NCI-H1092 treated with DMSO at 0.1 percent for 48 hours (cell line): ENCODE results near the gene WDR5.
A peak's percentile ranks its signal among the peaks of the same experiment; 100 is the strongest.
"Not testable (repeated sequence)": the region's sequence is repeated elsewhere in the genome, so short reads cannot be mapped to it uniquely, and the experiment has no call there.

ENCODE experiments used
- DNase-seq: peaks from one replicate; lab custom pipeline; 2025; lab: John Stamatoyannopoulos, UW

WDR5 gene

GRCh38 chr9:134135343-134136117 is at the start of gene WDR5:
TSS of gene WDR5 (plus strand) at chr9:134136082. CDS start at chr9:134139878, 3,796 bp downstream.
- peak; percentile 83 for DNase-seq

- DNase-seq: no peak
These were observed 47.7 kb upstream of the WDR5 start for GRCh38 chr9:134088063-134088725.

- DNase-seq: no peak
These were observed 45.9 kb upstream of the WDR5 start for GRCh38 chr9:134089972-134090371.

- DNase-seq: peak; percentile 2
These were observed 36.6 kb upstream of the WDR5 start for GRCh38 chr9:134099123-134099761.

GRCh38 chr9:134100040-134100439 is 35.8 kb upstream of the WDR5 start:
- no peak for DNase-seq

DNA sequence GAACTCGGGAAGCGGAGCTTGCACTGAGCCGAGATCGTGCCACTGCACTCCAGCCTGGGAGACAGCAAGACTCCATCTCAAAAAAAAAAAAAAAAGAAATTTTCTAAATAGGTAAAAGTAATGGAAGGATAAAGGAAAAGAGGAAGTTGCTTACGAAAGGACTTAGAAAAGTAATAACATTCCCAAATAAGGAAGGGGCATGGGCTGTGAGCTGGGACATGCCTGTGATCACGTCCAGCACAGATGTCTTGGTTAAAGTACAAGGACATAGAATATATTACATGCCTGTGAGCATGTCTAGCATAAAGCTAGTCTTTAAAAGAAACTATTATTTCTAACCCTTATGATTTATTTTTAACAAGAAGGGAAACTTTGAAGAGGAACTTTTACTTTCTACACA is 34.7 kb upstream of the WDR5 start:
- DNase-seq: not testable (repeated sequence)

- DNase-seq: no peak
These were observed 34.2 kb upstream of the WDR5 start for GRCh38 chr9:134101623-134102149.

DNA sequence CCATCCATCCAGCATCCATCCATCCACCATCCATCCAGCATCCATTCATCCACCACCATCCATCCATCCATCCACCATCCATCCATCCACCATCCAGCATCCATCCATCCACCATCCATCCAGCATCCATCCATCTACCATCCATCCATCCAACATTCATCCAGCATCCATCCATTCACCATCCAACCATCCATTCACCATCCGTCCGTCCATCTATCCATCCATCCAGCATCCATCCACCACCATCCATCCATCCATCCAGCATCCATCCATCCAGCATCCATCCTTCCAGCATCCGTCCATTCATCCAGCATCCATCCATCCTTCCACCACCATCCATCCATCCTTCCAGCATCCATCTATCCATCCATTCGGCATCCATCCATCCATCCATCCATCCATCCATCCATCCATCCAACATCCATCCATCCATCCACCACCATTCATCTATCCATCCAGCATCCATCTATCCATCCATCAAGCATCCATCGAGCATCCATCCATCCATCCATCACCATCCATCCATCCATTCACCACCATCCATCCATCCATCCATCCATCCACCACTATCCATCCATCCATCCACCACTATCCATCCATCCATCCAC is 32.4 kb upstream of the WDR5 start:
- no peak for DNase-seq

GRCh38 chr9:134111064-134111463 is 24.8 kb upstream of the WDR5 start:
- DNase-seq: no peak

- no peak for DNase-seq
These were observed 23.3 kb upstream of the WDR5 start for GRCh38 chr9:134112561-134112960.

GRCh38 chr9:134118972-134119371 is 16.9 kb upstream of the WDR5 start:
- DNase-seq: not testable (repeated sequence)

GRCh38 chr9:134123764-134124128 is 12.1 kb upstream of the WDR5 start:
- no peak for DNase-seq

GRCh38 chr9:134125413-134126095 is 10.3 kb upstream of the WDR5 start:
- no peak for DNase-seq

DNA sequence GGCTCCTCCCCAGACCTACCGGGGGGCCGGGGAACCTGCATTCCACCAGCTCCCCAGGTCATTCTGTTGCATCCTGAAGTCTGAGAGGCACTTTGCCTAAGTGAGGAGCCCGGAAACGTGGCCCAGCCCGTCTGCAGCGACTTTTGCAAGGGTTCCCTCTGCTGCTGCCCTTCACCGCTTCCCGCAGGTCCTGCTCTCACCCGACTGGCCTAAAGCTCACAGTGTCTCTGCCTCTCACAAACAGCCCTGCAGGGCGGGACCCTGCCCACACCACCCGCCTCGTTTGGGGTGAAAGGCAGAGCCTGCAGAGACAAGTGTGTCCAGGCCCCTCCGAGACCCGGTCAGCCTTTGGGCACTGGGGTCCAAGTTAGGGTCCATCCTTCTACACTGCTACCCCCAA is 9.5 kb upstream of the WDR5 start:
- no peak for DNase-seq

DNA sequence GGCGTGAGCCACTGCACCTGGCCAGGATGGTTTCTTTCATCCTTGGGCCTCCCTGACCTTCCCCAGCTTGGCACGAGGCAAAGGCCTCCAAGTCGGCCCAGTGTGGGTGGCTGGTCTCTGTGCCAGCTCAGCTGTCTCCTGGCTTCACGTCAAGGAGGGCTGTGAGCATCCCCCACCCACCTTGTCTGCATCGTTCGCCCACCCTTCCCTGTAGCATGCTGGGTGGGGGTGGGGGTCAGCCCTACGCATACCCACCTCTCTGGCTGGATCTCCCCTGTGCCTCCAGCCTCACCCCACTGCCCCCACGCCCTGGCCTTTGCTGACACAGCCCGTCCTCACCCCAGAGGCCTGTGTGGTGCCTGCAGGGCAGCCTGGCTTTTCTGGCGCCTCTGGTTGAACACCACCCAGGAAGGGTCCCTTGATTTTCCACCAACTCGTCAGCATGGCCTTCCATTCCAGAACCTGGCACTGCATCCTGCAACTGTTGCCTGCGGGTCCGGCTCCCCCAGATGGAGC is 8.8 kb upstream of the WDR5 start:
- DNase-seq: no peak

DNA sequence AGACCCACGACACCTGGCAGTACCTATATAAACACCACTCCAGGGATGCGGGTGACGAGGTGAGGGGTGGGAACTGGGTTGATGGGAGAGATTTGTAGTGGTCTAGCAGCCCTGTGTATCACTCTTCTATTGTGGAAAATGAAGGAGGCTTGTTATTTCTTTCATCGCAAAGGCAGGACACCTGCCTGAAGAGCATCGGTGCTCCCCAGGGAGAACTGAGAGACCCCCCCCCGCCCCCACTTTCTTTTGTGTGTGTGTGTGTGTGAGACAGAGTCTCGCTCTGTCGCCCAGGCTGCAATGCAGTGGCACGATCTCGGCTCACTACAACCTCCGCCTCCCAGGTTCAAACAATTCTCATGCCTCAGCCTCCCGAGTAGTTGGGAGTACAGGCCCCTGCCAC is 8.3 kb upstream of the WDR5 start:
- no peak for DNase-seq

DNA sequence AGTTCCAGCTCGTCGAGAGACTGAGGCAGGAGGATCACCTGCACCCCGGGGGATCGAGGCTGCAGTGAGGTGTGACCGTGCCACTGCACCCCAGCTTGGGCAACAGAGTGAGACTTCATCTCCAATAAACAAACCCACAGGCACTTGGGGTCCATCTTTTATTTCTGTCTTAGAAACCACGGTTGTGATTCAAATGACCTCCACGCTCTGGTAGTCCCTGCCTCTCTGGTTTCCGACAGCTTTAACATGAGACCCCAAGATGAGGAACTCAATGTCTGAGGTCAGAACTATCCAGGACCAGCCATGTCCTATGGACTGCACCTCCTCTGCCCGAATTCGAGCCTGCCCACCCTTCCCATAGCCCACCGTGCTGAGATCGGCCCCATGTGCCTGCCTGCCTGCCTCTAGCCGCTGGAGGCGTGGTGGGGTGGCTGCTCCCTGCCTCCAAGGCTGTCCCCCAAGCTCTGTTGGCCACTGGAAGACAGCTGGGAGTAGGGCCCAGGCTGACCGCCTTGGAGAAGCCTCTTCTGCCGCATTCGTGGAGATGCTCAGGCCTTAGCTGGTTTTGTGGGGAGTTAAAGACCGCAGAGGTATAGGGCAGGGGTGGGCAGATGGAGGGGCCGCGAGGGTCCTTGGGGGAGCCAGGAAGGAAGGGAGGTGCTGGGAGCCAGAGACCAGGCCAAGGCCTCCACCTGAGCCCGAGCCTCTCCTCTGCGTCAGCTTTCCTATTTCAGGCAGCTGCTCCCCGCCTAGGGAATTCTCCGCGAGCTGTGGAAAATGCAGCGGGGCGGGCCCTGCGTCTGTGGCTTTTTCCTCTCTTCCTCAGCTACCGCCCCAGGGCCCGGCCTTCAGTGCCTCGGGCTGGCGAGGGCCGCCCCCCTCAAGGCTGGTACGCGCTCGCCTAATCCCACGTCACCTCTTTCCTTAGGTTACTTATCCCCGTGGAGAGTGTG is 6.9 kb upstream of the WDR5 start:
- no peak for DNase-seq

DNA sequence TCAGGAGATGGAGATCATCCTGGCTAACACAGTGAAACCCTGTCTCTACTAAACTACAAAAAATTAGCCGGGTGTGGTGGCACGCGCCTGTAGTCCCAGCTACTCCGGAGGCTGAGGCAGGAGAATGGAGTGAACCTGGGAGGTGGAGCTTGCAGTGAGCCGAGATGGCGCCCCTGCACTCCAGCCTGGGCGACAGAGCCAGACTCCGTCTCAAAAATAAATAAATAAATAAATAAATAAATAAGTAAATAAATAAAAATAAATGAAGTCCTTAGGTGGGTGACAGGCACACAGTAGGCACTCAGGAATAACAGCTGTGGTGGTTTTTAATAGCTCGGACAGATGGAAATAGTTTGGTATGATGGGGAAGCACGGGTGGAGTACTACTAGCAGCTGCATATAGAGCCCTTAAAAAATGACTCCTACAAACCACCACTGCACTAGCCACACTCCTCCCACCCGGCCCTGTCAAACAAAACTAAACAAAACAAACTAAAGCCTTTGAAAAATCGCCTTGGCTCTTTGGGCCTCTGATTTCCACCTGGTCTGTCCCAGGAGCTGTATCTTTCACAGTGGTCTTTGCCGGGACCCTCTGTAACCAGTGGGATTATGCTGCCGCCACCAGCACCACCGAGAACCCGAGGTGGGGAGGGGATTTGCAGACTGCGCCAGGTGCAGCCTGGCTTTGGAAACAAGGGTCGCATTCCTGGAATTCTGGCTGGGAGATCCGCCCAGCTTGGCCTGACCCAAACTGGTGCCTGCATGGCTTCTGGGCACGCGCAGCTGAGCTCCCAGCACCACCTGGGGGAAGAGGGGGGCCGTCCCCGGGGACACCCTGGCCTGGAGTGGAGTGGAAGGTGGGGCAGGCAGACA is 5.1 kb upstream of the WDR5 start:
- DNase-seq: no peak

GRCh38 chr9:134131471-134132207 is 4.2 kb upstream of the WDR5 start:
- no peak for DNase-seq
